Aorta (tissue), 5 donors: ENCODE measurements around the gene DCP1B. TPM values are rescaled to one million over a fixed set of nuclear protein-coding genes. Genes with fewer than 3 reads are reported as not detected.

ENCODE experiments used
- ATAC-seq: fragments of 200-7000 bp; cut with Tn5 transposase; one replicate; pipeline ENCODE4 v1.9.1; 2022; ENCODE audit warnings: moderate library complexity; ENCODE audit not compliant: low FRiP score
- DNase-seq, 2 donors: peaks; one replicate each; pipeline ENCODE4 v3.0.0-alpha.2; 2020
- H3K27ac ChIP-seq, 2 donors: one replicate each; pipeline ENCODE4 v1.5.1; 2013; ENCODE audit warnings: low read length in 2 of 2, mild to moderate bottlenecking in 2 of 2, moderate library complexity in 2 of 2, control low read depth in 1 of 2, inconsistent platforms in 1 of 2, low read depth in 1 of 2
- H3K27me3 ChIP-seq, 2 donors: one replicate each; pipeline ENCODE4 v1.6.1; 2013; ENCODE audit warnings: control low read depth in 1 of 2, low read length in 1 of 2, mild to moderate bottlenecking in 1 of 2, moderate library complexity in 1 of 2; ENCODE audit not compliant: insufficient read depth in 2 of 2, control insufficient read depth in 1 of 2
- H3K36me3 ChIP-seq, 2 donors: one replicate each; pipeline ENCODE4 v1.6.1; 2013; ENCODE audit warnings: control low read depth in 1 of 2, low read length in 1 of 2, mild to moderate bottlenecking in 1 of 2; ENCODE audit not compliant: insufficient read depth in 2 of 2, control insufficient read depth in 1 of 2
- H3K4me1 ChIP-seq, 2 donors: one replicate each; pipeline ENCODE4 v1.6.1; 2013; ENCODE audit warnings: low read length in 2 of 2, control low read depth in 1 of 2, mild to moderate bottlenecking in 1 of 2, moderate library complexity in 1 of 2; ENCODE audit not compliant: insufficient read depth in 2 of 2, control insufficient read depth in 1 of 2
- H3K4me3 ChIP-seq, 2 donors: one replicate each; pipeline ENCODE4 v1.5.1; 2013; ENCODE audit warnings: low read length in 2 of 2, control low read depth in 1 of 2, mild to moderate bottlenecking in 1 of 2
- H3K9me3 ChIP-seq: one replicate; pipeline ENCODE4 v1.6.1; 2013; ENCODE audit warnings: mild to moderate bottlenecking, low read length; ENCODE audit not compliant: control insufficient read depth
- WGBS, 2 donors: extraction: QIAGEN DNeasy Blood & Tissue Kit; methylation state at CpG; one replicate each; pipeline ENCODE4 v1.1.7; 2013; 5-methylcytosine and 5-hydroxymethylcytosine counted together
- intact Hi-C, 2 donors: fragments of 100-400 bp; cut with DNase I; formaldehyde crosslinking; loops; one replicate each; pipeline versions ENCODE4 v1.14.2 to v1.15.0; 2022
- polyA plus RNA-seq, 2 donors: library from polyadenylated mRNA; stranded (reverse); fragments of 200-250 nt; gene quantifications; one replicate each; pipeline ENCODE4 v1.2.3, GENCODE V29; 2013
- total RNA-seq, 2 donors: library from RNA; stranded (reverse); fragmentation: NEBNext Ultra II Directional; extraction: Animal tissue kit (Norgen Biotek cat#: 25700); gene quantifications; one replicate each; pipeline ENCODE4 v1.2.1, GENCODE V29; 2021
- donor health status: healthy with polysubstance abuse.
- donor health status: Bipolar disorder and iron deficiency.
- donor health status: DM: no; HTN: no; CAD: no.
- donor health status: DM: no; HTN: no; CAD: no.
- donor health status: DM: yes; HTN: yes; CAD: no.

The DCP1B gene
- total and polyA plus RNA-seq, 4 donors, result 8.0 to 16.9 (median 12.3) TPM

DNA sequence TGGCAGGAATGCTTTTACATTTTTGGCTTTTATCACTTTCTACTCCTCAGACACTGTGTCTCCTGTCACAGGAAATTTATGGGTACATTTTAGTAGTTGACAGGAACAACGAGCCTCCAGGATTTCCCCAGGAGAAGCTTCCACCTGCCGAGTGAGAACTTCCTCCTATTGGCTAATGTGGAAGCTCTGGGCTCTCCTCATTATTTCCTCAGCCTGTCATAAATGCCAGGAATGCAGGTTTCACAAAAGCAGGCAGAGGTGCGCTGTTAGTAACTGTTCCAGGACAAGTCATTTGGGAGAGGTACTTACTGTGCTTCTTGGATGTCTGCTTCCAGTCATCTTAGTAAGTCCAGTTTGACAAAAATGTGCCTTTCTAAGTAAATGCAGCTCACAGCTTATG, 19.1 kb upstream of the DCP1B start:
- Histone ChIP-seq H3K36me3 (no peaks in the 10 kb centered on the region), H3K9me3 (no peaks in the 10 kb centered on the region), H3K4me1 (no peaks in the 10 kb centered on the region), H3K27ac (no peak overlapping the region), H3K27me3 (no peaks in the 10 kb centered on the region), H3K4me3 (no peak overlapping the region)
- DNase-seq (no peak), ATAC-seq (no peak)
- WGBS, 2 donors, result 71 to 81% methylated on average over 3 of the region's 3 CpGs
- intact Hi-C loops, result loop anchor here in 1 of 2 donors (10.0 kb wide), 1 partner anchor 369 kb away; no protein-coding TSS in a partner anchor

DNA sequence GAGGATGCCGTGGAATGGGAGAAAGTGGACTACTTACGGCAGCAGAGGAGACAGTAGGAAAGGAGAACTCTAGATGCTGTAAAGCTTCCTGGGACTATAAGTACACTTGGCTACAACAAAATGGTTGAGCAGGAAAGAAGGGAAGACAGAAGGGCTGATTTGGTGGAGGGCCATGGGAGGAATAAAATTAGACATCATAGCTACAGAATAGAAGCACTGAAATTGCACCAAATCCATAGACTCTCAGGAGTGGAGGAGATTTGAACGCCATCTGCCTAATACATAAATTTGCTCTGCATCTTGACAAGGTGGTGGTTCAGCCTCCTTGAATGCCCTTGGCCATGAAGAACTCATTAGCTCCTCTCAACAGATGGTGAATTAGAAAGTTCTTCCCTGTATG, 16.3 kb upstream of the DCP1B start:
- H3K4me1 ChIP-seq, result no peaks in the 10 kb centered on the region
- WGBS, 2 donors, result 94% methylated on average over 3 of the region's 3 CpGs
- H3K27me3 ChIP-seq, result no peaks in the 10 kb centered on the region
- H3K36me3 ChIP-seq, result no peaks in the 10 kb centered on the region
- H3K27ac ChIP-seq, result no peak overlapping the region
- ATAC-seq (no peak), DNase-seq (no peak)
- intact Hi-C loops, result loop anchor here in 1 of 2 donors (10.0 kb wide), 1 partner anchor 366 kb away; no protein-coding TSS in a partner anchor
- H3K4me3 ChIP-seq, result no peak overlapping the region
- H3K9me3 ChIP-seq, result no peaks in the 10 kb centered on the region

DNA sequence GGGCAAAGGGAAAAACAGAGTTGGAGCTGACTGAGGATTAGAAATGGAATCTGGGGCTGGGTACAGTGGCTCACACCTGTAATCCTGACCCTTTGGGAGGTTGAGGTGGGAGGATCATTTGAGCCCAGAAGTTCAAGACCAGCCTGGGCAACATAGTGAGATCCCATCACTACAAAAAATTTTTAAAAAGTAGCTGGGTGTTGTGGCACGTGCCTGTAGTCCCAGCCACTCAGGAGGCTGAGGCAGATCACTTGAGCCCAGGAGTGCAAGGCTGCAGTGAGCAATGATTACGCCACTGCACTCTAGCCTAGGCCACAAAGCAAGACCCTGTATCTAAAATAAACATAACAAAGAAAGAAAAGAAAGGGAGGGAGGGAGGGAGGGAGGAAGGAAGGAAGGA, 14.9 kb upstream of the DCP1B start:
- no peak for ATAC-seq
- no peak overlapping the region for H3K4me3 ChIP-seq
- DNase-seq, result no peak
- no peaks in the 10 kb centered on the region for H3K27me3 ChIP-seq
- no peak overlapping the region for H3K27ac ChIP-seq
- no peaks in the 10 kb centered on the region for H3K9me3 ChIP-seq
- 90 to 93% methylated on average over 2 of the region's 2 CpGs for WGBS, 2 donors
- no peaks in the 10 kb centered on the region for H3K36me3 ChIP-seq
- intact Hi-C loops, result no loop called here
- no peaks in the 10 kb centered on the region for H3K4me1 ChIP-seq

DNA sequence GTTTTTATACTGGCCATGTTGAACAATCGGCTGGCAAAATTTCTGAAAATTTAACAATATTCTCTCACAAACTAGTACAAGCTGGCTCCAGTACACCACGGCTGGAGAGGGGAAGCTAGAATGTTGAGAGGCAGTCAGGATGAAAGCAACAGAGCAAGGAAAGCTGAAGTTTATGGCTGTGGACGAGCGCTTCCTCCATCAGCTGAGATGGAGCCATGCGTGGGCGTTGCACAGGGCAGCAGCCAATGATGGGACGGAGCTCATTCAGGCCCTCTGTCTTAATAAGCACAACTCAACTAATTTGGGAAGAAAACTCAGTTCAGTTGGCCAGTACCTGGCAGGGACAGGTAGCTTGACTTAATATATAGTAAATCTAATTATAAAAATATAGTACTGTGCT, 14.1 kb upstream of the DCP1B start:
- H3K4me1 ChIP-seq, result no peaks in the 10 kb centered on the region
- no peaks in the 10 kb centered on the region for H3K9me3 ChIP-seq
- no peaks in the 10 kb centered on the region for H3K27me3 ChIP-seq
- H3K4me3 ChIP-seq, result no peak overlapping the region
- 93 to 94% methylated on average over 7 of the region's 7 CpGs for WGBS, 2 donors
- no peak for DNase-seq
- intact Hi-C loops, result no loop called here
- no peaks in the 10 kb centered on the region for H3K36me3 ChIP-seq
- H3K27ac ChIP-seq, result no peak overlapping the region
- no peak for ATAC-seq

DNA sequence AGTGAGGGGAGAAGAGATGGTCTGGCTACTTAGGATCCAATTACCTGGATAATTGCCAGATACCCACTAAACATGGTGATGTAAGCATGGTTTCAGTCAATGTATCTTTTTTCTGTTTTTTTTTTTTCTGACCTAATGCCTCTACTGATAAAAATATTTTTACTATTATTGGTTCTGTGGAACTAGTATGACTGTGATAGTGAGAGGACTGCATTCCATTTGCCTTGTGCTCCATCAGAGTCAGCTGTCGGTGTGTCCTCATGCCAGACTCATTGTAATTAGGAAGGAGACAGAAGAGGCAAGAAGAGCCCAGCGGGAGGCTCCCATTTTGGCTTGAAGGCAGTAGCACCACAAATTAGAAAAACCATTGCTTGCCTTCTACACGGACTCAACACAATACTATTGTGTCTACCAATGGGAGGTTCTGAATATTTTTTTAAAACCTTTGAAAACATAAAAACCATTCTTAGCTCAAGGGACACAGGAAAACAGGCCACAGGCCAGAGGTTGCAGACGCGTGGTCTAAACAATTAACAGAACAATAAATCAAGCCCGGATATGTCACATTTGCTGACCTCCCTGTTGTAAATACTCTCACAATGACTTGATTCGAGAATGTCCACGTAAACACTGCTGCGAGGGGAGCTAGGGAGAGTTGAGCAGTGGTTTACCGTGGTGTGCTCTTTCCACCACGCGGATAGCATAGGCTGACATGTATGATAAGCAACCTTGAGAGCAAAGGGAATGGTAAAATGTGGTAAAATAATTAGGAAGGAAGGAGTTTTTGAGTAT, 13.5 kb upstream of the DCP1B start:
- no peak overlapping the region for H3K27ac ChIP-seq
- no peaks in the 10 kb centered on the region for H3K4me1 ChIP-seq
- ATAC-seq, result no peak
- H3K4me3 ChIP-seq, result no peak overlapping the region
- no peak for DNase-seq
- intact Hi-C loops, result no loop called here
- 76 to 77% methylated on average over 12 of the region's 12 CpGs for whole genome bisulfite sequencing, 2 donors
- H3K36me3 ChIP-seq, result no peaks in the 10 kb centered on the region
- no peaks in the 10 kb centered on the region for H3K27me3 ChIP-seq
- no peaks in the 10 kb centered on the region for H3K9me3 ChIP-seq

DNA sequence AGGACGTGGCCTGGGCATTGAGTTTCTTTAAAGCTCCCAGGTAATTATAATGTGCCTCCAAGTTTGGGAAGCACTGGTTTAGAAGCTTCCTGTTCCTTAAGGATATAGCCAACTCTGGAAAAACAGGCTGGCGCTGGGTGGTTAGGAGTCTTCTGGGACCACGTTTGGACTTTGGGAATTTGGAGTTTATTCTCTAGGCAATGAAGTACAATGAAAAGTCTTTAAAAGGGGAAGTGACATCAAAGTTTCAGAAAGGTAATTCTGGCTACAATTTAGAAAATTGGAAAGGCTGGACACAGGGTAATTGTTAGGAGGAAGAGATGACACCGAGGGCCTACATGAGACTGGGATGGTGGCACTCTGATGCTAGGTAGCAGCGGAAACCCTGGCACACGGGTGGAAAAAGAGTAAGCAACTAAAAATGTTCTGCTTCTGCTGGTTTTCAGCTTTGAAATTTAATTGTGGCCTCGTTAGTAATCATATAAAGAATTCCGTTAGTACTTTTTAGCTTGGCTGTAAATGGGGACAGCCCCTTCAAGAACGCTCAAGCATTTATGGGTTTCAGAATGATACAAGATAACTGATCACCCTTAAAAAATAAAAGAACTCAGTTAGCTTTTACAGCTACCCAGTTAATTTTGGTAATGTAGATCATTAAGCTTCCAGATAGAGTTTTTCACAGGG, 12.7 kb upstream of the DCP1B start:
- H3K4me3 ChIP-seq, result no peak overlapping the region
- intact Hi-C loops, result no loop called here
- no peak for DNase-seq
- no peaks in the 10 kb centered on the region for H3K36me3 ChIP-seq
- no peak overlapping the region for H3K27ac ChIP-seq
- H3K27me3 ChIP-seq, result no peaks in the 10 kb centered on the region
- no peaks in the 10 kb centered on the region for H3K4me1 ChIP-seq
- no peak for ATAC-seq
- H3K9me3 ChIP-seq, result no peaks in the 10 kb centered on the region
- WGBS, 2 donors, result 91 to 95% methylated on average over 9 of the region's 9 CpGs

DNA sequence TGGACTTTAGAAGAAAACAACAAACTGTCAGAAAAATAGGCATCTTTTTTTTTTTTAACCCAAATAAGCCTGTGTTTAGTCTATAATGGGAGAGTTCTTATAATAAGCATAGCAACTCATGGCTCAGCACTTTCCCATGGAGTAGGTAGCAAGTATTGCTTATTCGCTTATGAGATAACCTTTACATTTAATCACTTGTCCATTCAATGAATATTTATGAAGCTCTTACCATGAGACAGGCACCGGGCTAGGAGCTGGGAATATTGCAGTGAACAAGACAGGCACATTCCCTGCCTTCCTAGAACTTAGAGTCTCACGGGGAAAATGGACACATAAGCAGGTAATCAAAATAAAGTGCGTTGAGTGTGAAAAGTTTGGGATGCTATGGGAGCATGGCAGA, 10.0 kb upstream of the DCP1B start:
- intact Hi-C loops, result no loop called here
- Histone ChIP-seq H3K4me3 (no peak overlapping the region), H3K27me3 (no peaks in the 10 kb centered on the region), H3K9me3 (no peaks in the 10 kb centered on the region), H3K27ac (no peak overlapping the region), H3K4me1 (no peaks in the 10 kb centered on the region), H3K36me3 (no peaks in the 10 kb centered on the region)
- DNase-seq (no peak), ATAC-seq (no peak)
- 89 to 95% methylated on average over 4 of the region's 4 CpGs for WGBS, 2 donors

DNA sequence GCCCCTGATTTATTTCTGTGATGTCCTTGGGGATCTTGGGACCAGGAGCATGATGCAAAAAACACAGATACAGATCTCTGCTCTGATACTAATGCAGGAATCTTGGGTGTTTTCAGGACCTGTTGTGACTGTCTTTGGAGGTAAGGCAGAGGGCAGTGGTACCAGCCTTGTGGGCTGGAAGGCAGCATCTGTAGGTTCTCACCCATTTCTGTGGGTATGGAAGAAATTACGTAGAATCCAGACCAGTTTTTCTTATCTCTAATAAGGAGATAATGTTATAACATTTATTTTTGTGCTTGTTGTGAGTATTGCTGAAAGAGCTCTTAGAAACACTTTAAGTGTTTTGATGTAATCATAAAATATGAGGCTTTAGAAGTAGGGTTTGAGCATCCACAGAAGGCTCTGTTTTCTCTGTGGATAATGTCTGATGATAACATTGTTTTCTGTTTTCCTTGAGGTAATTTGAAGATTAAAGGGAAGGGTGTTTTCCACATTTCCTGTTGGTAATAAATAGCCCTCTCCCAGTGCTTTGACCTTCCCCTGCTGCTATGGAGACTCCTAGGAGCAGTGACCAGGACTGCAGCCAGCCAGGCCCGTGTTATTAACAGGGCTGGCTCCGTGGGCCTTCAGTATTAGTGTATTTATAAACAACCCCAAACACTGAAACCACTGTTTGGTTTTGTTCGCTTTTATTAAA, 9.4 kb upstream of the DCP1B start:
- no peaks in the 10 kb centered on the region for H3K4me1 ChIP-seq
- no peak overlapping the region for H3K4me3 ChIP-seq
- ATAC-seq (peak; percentile 67), DNase-seq (no peak)
- no peaks in the 10 kb centered on the region for H3K27me3 ChIP-seq
- H3K9me3 ChIP-seq, result no peaks in the 10 kb centered on the region
- 55 to 84% methylated on average over 4 of the region's 4 CpGs for WGBS, 2 donors
- no peak overlapping the region for H3K27ac ChIP-seq
- no peaks in the 10 kb centered on the region for H3K36me3 ChIP-seq
- intact Hi-C loops, result no loop called here
